Mesothelial cell of epicardium (in vitro differentiated cells): ENCODE results near the gene LMX1B. TPM values are rescaled to one million over a fixed set of nuclear protein-coding genes. Genes with fewer than 3 reads are reported as not detected.

Source experiments
- DNase-seq, 2 experiments: peaks; one replicate each; pipeline ENCODE4 v3.0.0; 2021; ENCODE audit warnings: low spot score in 2 of 2; ENCODE audit not compliant: unreplicated experiment in 2 of 2
- H3K27ac Mint-ChIP-seq: 2 replicates; pipeline ENCODE4 v1.8.0; 2021; ENCODE audit warnings: mixed read lengths
- H3K27me3 Mint-ChIP-seq: 2 replicates; pipeline ENCODE4 v1.8.0; 2021; ENCODE audit warnings: low read depth, mixed read lengths
- H3K36me3 Mint-ChIP-seq: 2 replicates; pipeline ENCODE4 v1.8.0; 2021; ENCODE audit warnings: mixed read lengths
- H3K4me1 Mint-ChIP-seq: 2 replicates; pipeline ENCODE4 v1.8.0; 2021; ENCODE audit warnings: mixed read lengths
- H3K4me3 Mint-ChIP-seq: 2 replicates; pipeline ENCODE4 v1.8.0; 2021; ENCODE audit warnings: mild to moderate bottlenecking, moderate library complexity, mixed read lengths
- H3K9me3 Mint-ChIP-seq: 2 replicates; pipeline ENCODE4 v1.8.0; 2021; ENCODE audit warnings: mixed read lengths
- total RNA-seq: library from RNA; stranded (reverse); gene quantifications from 3 replicates; pipeline ENCODE4 v1.2.1, GENCODE V29; 2021
- TF ChIP-seq, protein P1 (sequence below): fragments of 200-600 bp; sonication (generic); IDR thresholded peaks from one replicate; pipeline ENCODE4 v1.5.0; 2021; ENCODE audit warnings: antibody characterized with exemption; ENCODE audit not compliant: unreplicated experiment

LMX1B gene
- total RNA-seq, 1 donor from 2014 or later = 0.09 TPM

GRCh38 chr9:126738553-126738952, 124.8 kb downstream of the LMX1B start:
- Mint-ChIP-seq H3K27me3 (peaks cover 71% of the 10 kb centered on the region), H3K9me3 (peaks cover 26% of the 10 kb centered on the region), H3K4me1 (no peaks in the 10 kb centered on the region), H3K4me3 (no peak overlapping the region), H3K27ac (no peak overlapping the region), H3K36me3 (no peaks in the 10 kb centered on the region)
- TF ChIP-seq, protein P1, sequence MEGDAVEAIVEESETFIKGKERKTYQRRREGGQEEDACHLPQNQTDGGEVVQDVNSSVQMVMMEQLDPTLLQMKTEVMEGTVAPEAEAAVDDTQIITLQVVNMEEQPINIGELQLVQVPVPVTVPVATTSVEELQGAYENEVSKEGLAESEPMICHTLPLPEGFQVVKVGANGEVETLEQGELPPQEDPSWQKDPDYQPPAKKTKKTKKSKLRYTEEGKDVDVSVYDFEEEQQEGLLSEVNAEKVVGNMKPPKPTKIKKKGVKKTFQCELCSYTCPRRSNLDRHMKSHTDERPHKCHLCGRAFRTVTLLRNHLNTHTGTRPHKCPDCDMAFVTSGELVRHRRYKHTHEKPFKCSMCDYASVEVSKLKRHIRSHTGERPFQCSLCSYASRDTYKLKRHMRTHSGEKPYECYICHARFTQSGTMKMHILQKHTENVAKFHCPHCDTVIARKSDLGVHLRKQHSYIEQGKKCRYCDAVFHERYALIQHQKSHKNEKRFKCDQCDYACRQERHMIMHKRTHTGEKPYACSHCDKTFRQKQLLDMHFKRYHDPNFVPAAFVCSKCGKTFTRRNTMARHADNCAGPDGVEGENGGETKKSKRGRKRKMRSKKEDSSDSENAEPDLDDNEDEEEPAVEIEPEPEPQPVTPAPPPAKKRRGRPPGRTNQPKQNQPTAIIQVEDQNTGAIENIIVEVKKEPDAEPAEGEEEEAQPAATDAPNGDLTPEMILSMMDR = no peak
- no peak for DNase-seq

GRCh38 chr9:126743041-126743440, 129.3 kb downstream of the LMX1B start:
- Mint-ChIP-seq H3K9me3 (no peaks in the 10 kb centered on the region), H3K4me1 (peaks cover 3% of the 10 kb centered on the region), H3K4me3 (no peak overlapping the region), H3K36me3 (no peaks in the 10 kb centered on the region), H3K27me3 (peaks cover 94% of the 10 kb centered on the region), H3K27ac (no peak overlapping the region)
- TF ChIP-seq, protein P1 = no peak
- DNase-seq = no peak

- peaks cover 91% of the 10 kb centered on the region for H3K27me3 Mint-ChIP-seq
- H3K27ac Mint-ChIP-seq = no peak overlapping the region
- H3K4me1 Mint-ChIP-seq = peaks cover 3% of the 10 kb centered on the region
- H3K4me3 Mint-ChIP-seq = no peak overlapping the region
- no peaks in the 10 kb centered on the region for H3K9me3 Mint-ChIP-seq
- DNase-seq = no peak
- H3K36me3 Mint-ChIP-seq = no peaks in the 10 kb centered on the region
- TF ChIP-seq, protein P1 = no peak
These were observed 132.1 kb downstream of the LMX1B start for GRCh38 chr9:126745574-126746411.

Other genes starting within 250 kb of the LMX1B start
- gene ZBTB43, start 191.1 kb downstream of the LMX1B start, total RNA-seq = 20.1 to 21.4 TPM (median 21.4 TPM) in 3 replicates
- gene ZBTB34, start 246.7 kb downstream of the LMX1B start, total RNA-seq = 23.3 to 24.7 TPM (median 24.0 TPM) in 3 replicates